Smooth muscle cell (in vitro differentiated cells): Measurements from ENCODE around the gene SDS. TPM values are rescaled to one million over a fixed set of nuclear protein-coding genes. Genes with fewer than 3 reads are reported as not detected.

ENCODE experiments used
- polyA plus RNA-seq: library from polyadenylated mRNA; unstranded; fragments of >200 nt; fragmentation: Nextera tagmentation; extraction: Ambion mirVana; gene quantifications from 2 replicates; pipeline ENCODE4 v1.2.1, GENCODE V29; 2016
- total RNA-seq: library from RNA; depleted of rRNA; stranded (reverse); fragments of >200 nt; gene quantifications from 2 replicates; pipeline ENCODE4 v1.2.3, GENCODE V29; 2014

Gene SDS
- total and polyA plus RNA-seq, 2 experiments from 2014 or later = not detected

Other genes with a start within 250 kb of the SDS start
- 19.3 and 39.3 TPM in 2 replicates for gene DDX54, start 218.4 kb downstream of the SDS start, total RNA-seq
- gene DDX54, start 218.4 kb downstream of the SDS start, polyA plus RNA-seq = 28.3 and 32.5 TPM in 2 replicates
- gene RITA1, start 218.2 kb downstream of the SDS start, total RNA-seq = 9.1 and 9.6 TPM in 2 replicates
- gene RITA1, start 218.2 kb downstream of the SDS start, polyA plus RNA-seq = 12.2 and 14.0 TPM in 2 replicates
- 12.1 and 12.9 TPM in 2 replicates for gene TPCN1, start 182.4 kb downstream of the SDS start, total RNA-seq
- gene TPCN1, start 182.4 kb downstream of the SDS start, polyA plus RNA-seq = 29.2 and 29.6 TPM in 2 replicates
- gene SLC8B1, start 68.8 kb downstream of the SDS start, total RNA-seq = 14.3 and 17.5 TPM in 2 replicates
- gene SLC8B1, start 68.8 kb downstream of the SDS start, polyA plus RNA-seq = 11.8 and 13.8 TPM in 2 replicates
- 14.2 and 19.6 TPM in 2 replicates for gene PLBD2, start 45.3 kb downstream of the SDS start, total RNA-seq
- 28.2 and 32.9 TPM in 2 replicates for gene PLBD2, start 45.3 kb downstream of the SDS start, polyA plus RNA-seq
- 0.81 and 6.7 TPM in 2 replicates for gene SDSL, start 18.5 kb upstream of the SDS start, total RNA-seq
- 3.6 and 5.4 TPM in 2 replicates for gene SDSL, start 18.5 kb upstream of the SDS start, polyA plus RNA-seq
- not detected in 2 replicates for gene LHX5, start 68.0 kb upstream of the SDS start, total RNA-seq
- not detected in 2 replicates for gene LHX5, start 68.0 kb upstream of the SDS start, polyA plus RNA-seq